Liver (tissue), 9 donors: ENCODE results near the gene GATC. TPM values are rescaled to one million over a fixed set of nuclear protein-coding genes. Genes with fewer than 3 reads are reported as not detected.

ENCODE experiments used
- DNase-seq: peaks from one replicate; pipeline ENCODE4 v3.0.0-alpha.2; 2017; ENCODE audit warnings: low spot score
- H3K27ac ChIP-seq, 2 donors: one replicate each; pipeline ENCODE4 v1.7.0; 2013; ENCODE audit warnings: inconsistent platforms in 2 of 2, low read length in 2 of 2, control low read depth in 1 of 2, low read depth in 1 of 2, mild to moderate bottlenecking in 1 of 2
- H3K27me3 ChIP-seq, 4 donors: one replicate each; pipeline versions ENCODE4 v1.6.1 to v1.7.0; 2013; ENCODE audit warnings: low read length in 3 of 4, inconsistent platforms in 1 of 4, mild to moderate bottlenecking in 1 of 4, moderate library complexity in 1 of 4; ENCODE audit not compliant: control insufficient read depth in 4 of 4, insufficient read depth in 4 of 4
- H3K36me3 ChIP-seq, 4 donors: one replicate each; pipeline versions ENCODE4 v1.6.1 to v1.7.0; 2013; ENCODE audit warnings: low read length in 3 of 4, mild to moderate bottlenecking in 3 of 4, low read depth in 1 of 4, moderate library complexity in 1 of 4; ENCODE audit not compliant: control insufficient read depth in 4 of 4, insufficient read depth in 3 of 4
- H3K4me1 ChIP-seq, 4 donors: one replicate each; pipeline versions ENCODE4 v1.6.1 to v1.7.0; 2013; ENCODE audit warnings: low read length in 3 of 4, mild to moderate bottlenecking in 3 of 4, moderate library complexity in 1 of 4; ENCODE audit not compliant: control insufficient read depth in 4 of 4, insufficient read depth in 4 of 4
- H3K4me3 ChIP-seq, 3 donors: one replicate each; pipeline versions ENCODE4 v1.6.1 to v1.7.0; 2013; ENCODE audit warnings: low read length in 3 of 3, control low read depth in 1 of 3, low read depth in 1 of 3, mild to moderate bottlenecking in 1 of 3
- H3K9ac ChIP-seq, 2 donors: one replicate each; pipeline ENCODE4 v1.7.0; 2013; ENCODE audit warnings: low read length in 2 of 2, mild to moderate bottlenecking in 2 of 2, moderate library complexity in 2 of 2, control low read depth in 1 of 2, low read depth in 1 of 2
- H3K9me3 ChIP-seq, 4 donors: one replicate each; pipeline versions ENCODE4 v1.6.1 to v1.7.0; 2013; ENCODE audit warnings: low read length in 3 of 4; ENCODE audit not compliant: control insufficient read depth in 4 of 4
- ATF3 ChIP-seq: IDR thresholded peaks from 2 replicates; pipeline ENCODE4 v1.6.1; 2016; ENCODE audit warnings: antibody characterized with exemption
- CTCF ChIP-seq: fragments of 150-350 bp; IDR thresholded peaks from 2 replicates; pipeline ENCODE4 v1.5.1; 2017; ENCODE audit warnings: improper control_type of control experiment, low read depth, low read length; ENCODE audit not compliant: missing input control
- EGR1 ChIP-seq, 2 donors: IDR thresholded peaks; 2 replicates each; pipeline ENCODE4 v1.6.1; 2016 to 2018; ENCODE audit warnings: antibody characterized with exemption in 2 of 2, low read depth in 2 of 2
- FOXA1 ChIP-seq: IDR thresholded peaks from 2 replicates; pipeline ENCODE4 v1.6.1; 2016; ENCODE audit warnings: antibody characterized with exemption
- FOXA2 ChIP-seq: IDR thresholded peaks from 2 replicates; pipeline ENCODE4 v1.6.1; 2016; ENCODE audit warnings: antibody characterized with exemption
- GABPA ChIP-seq, 2 donors: IDR thresholded peaks in 1 of 2; conservative IDR thresholded peaks in 1 of 2; 2 replicates each; pipeline ENCODE4 v1.6.1; 2016; ENCODE audit warnings: antibody characterized with exemption in 2 of 2, mild to moderate bottlenecking in 1 of 2, moderate library complexity in 1 of 2
- HNF4A ChIP-seq, 2 donors: conservative IDR thresholded peaks; 2 replicates each; pipeline ENCODE4 v1.6.1; 2016; ENCODE audit warnings: antibody characterized with exemption in 2 of 2, mild to moderate bottlenecking in 2 of 2
- HNF4G ChIP-seq: IDR thresholded peaks from 2 replicates; pipeline ENCODE4 v1.6.1; 2016; ENCODE audit warnings: antibody characterized with exemption
- JUND ChIP-seq, 2 donors: IDR thresholded peaks; 2 replicates each; pipeline ENCODE4 v1.6.1; 2016; ENCODE audit warnings: antibody characterized with exemption in 2 of 2
- MAX ChIP-seq: IDR thresholded peaks from 2 replicates; pipeline ENCODE4 v1.6.1; 2016; ENCODE audit warnings: antibody characterized with exemption
- NR2F2 ChIP-seq: IDR thresholded peaks from 2 replicates; pipeline ENCODE4 v1.6.1; 2016; ENCODE audit warnings: antibody characterized with exemption
- RAD21 ChIP-seq, 2 donors: IDR thresholded peaks; 2 replicates each; pipeline ENCODE4 v1.6.1; 2016; ENCODE audit warnings: antibody characterized with exemption in 2 of 2, mild to moderate bottlenecking in 2 of 2
- RXRA ChIP-seq, 2 donors: IDR thresholded peaks; 2 replicates each; pipeline ENCODE4 v1.6.1; 2017 to 2018; ENCODE audit warnings: antibody characterized with exemption in 2 of 2, mild to moderate bottlenecking in 1 of 2
- SP1 ChIP-seq: IDR thresholded peaks from 2 replicates; pipeline ENCODE4 v1.6.1; 2018; ENCODE audit warnings: antibody characterized with exemption, mild to moderate bottlenecking
- TAF1 ChIP-seq: conservative IDR thresholded peaks from 2 replicates; pipeline ENCODE4 v1.6.1; 2016; ENCODE audit warnings: antibody characterized with exemption, mild to moderate bottlenecking
- YY1 ChIP-seq: IDR thresholded peaks from 2 replicates; pipeline ENCODE4 v1.6.1; 2016; ENCODE audit warnings: antibody characterized with exemption, mild to moderate bottlenecking
- ZBTB33 ChIP-seq: IDR thresholded peaks from 2 replicates; pipeline ENCODE4 v1.6.1; 2016; ENCODE audit warnings: antibody characterized with exemption
- WGBS: extraction: QIAGEN DNeasy Blood & Tissue Kit; methylation state at CpG from one replicate; pipeline ENCODE4 v1.1.7; 2013; 5-methylcytosine and 5-hydroxymethylcytosine counted together
- polyA plus RNA-seq, 2 donors: library from polyadenylated mRNA; stranded (reverse) in 1 of 2; unstranded in 1 of 2; fragments of 200-250 nt in 1 of 2; fragments of >200 nt in 1 of 2; fragmentation: Nextera tagmentation in 1 of 2; extraction: Ambion mirVana in 1 of 2; gene quantifications; one replicate each; pipeline versions ENCODE4 v1.2.1 to v1.2.3, GENCODE V29; 2013 to 2015
- total RNA-seq, 2 donors: library from RNA; depleted of rRNA; stranded (reverse); fragments of >200 nt; gene quantifications; one replicate each; pipeline ENCODE4 v1.2.3, GENCODE V29; 2014
- donor health status: healthy.
- donor health status: healthy.
- donor health status: healthy.
- donor health status: healthy.
- donor health status: healthy.

GATC gene
- total and polyA plus RNA-seq, 4 donors, result 8.9 to 15.5 (median 13.3) TPM

GRCh38 chr12:120428597-120429229 lies 17.5 kb upstream of the GATC start:
- Histone ChIP-seq H3K9ac (no peak overlapping the region), H3K27me3 (no peaks in the 10 kb centered on the region), H3K36me3 (no peaks in the 10 kb centered on the region), H3K27ac (no peak overlapping the region), H3K9me3 (no peaks in the 10 kb centered on the region), H3K4me3 (no peak overlapping the region), H3K4me1 (no peaks in the 10 kb centered on the region)
- 60% methylated on average over 8 of the region's 8 CpGs for WGBS
- TF ChIP-seq SP1 (no peak), TAF1 (no peak), ZBTB33 (no peak), EGR1 (IDR thresholded peaks at IDR 0.05; ENCODE audit: low read depth in 2 of 2) (no peak), YY1 (no peak), CTCF (no peak), HNF4G (no peak), MAX (no peak), NR2F2 (no peak), RAD21 (IDR thresholded peaks at IDR 0.05) (no peak)
- no peak for DNase-seq

GRCh38 chr12:120429368-120429767 lies 16.9 kb upstream of the GATC start:
- TF ChIP-seq SP1 (no peak), RXRA (IDR thresholded peaks at IDR 0.05) (no peak), NR2F2 (no peak), MAX (no peak), FOXA1 (no peak), GABPA (IDR thresholded peaks at IDR 0.05 in 1 of 2, conservative IDR thresholded peaks at IDR 0.05 in 1 of 2) (no peak), JUND (IDR thresholded peaks at IDR 0.05) (no peak), ZBTB33 (no peak), TAF1 (no peak), RAD21 (IDR thresholded peaks at IDR 0.05) (no peak), FOXA2 (no peak), YY1 (no peak), HNF4A (conservative IDR thresholded peaks at IDR 0.05) (no peak), CTCF (no peak), ATF3 (no peak), EGR1 (IDR thresholded peaks at IDR 0.05; ENCODE audit: low read depth in 2 of 2) (no peak)
- H3K9me3 ChIP-seq, result no peaks in the 10 kb centered on the region
- H3K36me3 ChIP-seq, result no peaks in the 10 kb centered on the region
- no peak overlapping the region for H3K27ac ChIP-seq
- WGBS, result 72% methylated on average over 7 of the region's 7 CpGs
- no peaks in the 10 kb centered on the region for H3K27me3 ChIP-seq
- no peaks in the 10 kb centered on the region for H3K4me1 ChIP-seq
- no peak overlapping the region for H3K4me3 ChIP-seq
- H3K9ac ChIP-seq, result no peak overlapping the region
- no peak for DNase-seq
